ENCODE measurements around the gene PM20D1.

The PM20D1 gene

GRCh38 chr1:205817364-205817763 is 32.6 kb downstream of the PM20D1 start:
- H3K27ac ChIP-seq = no peak overlapping the region
- no peak for TF ChIP-seq ZFX (IDR thresholded peaks at IDR 0.05; ENCODE audit: borderline replicate concordance)
- TF ChIP-seq CTCF (IDR thresholded peaks at IDR 0.05) = no peak

GRCh38 chr1:205813755-205814058 is 36.2 kb downstream of the PM20D1 start:
- no peak for TF ChIP-seq CTCF (IDR thresholded peaks at IDR 0.05)
- no peak for TF ChIP-seq ZFX (IDR thresholded peaks at IDR 0.05; ENCODE audit: borderline replicate concordance)
- peak overlapping the region; percentile 40 for H3K27ac ChIP-seq

- TF ChIP-seq ZFX (IDR thresholded peaks at IDR 0.05; ENCODE audit: borderline replicate concordance) (no peak), CTCF (IDR thresholded peaks at IDR 0.05) (no peak)
- H3K27ac ChIP-seq = peak within 1 kb of the TSS; percentile 40
Observed at GRCh38 chr1:205812878-205813754, 36.8 kb downstream of the PM20D1 start, which contains the start of gene SLC41A1. TSS of gene SLC41A1 (minus strand) at chr1:205813198. CDS start at chr1:205810441, 2,757 bp downstream.

GRCh38 chr1:205812271-205812877 is 37.6 kb downstream of the PM20D1 start:
- TF ChIP-seq ZFX (IDR thresholded peaks at IDR 0.05; ENCODE audit: borderline replicate concordance) (no peak), CTCF (IDR thresholded peaks at IDR 0.05) (no peak)
- 0 out of 2 replicates have a peak overlapping the region, but pooled peaks have one; percentile 40 for H3K27ac ChIP-seq

- no peak for TF ChIP-seq CTCF (IDR thresholded peaks at IDR 0.05)
- TF ChIP-seq ZFX (IDR thresholded peaks at IDR 0.05; ENCODE audit: borderline replicate concordance) = no peak
- no peak overlapping the region for H3K27ac ChIP-seq
Observed at GRCh38 chr1:205811660-205812059, 38.3 kb downstream of the PM20D1 start.

GRCh38 chr1:205810448-205811157 is 39.3 kb downstream of the PM20D1 start:
- TF ChIP-seq CTCF (IDR thresholded peaks at IDR 0.05) = peak; percentile 25; the same call in 1 of the 2 replicates
- TF ChIP-seq ZFX (IDR thresholded peaks at IDR 0.05; ENCODE audit: borderline replicate concordance) = no peak
- no peak overlapping the region for H3K27ac ChIP-seq

All from 22Rv1 (cell line).